ENCODE results near the gene ZFYVE9.

- TF ChIP-seq ZNF132 (tag by site-specific recombination; IDR thresholded peaks at IDR 0.05; ENCODE audit: borderline replicate concordance) (no peak), PRDM4 (tag by site-specific recombination; IDR thresholded peaks at IDR 0.05) (no peak), MYNN (tag by site-specific recombination; IDR thresholded peaks at IDR 0.05; ENCODE audit: borderline replicate concordance) (no peak), ZNF560 (tag by site-specific recombination; IDR thresholded peaks at IDR 0.05; ENCODE audit: borderline replicate concordance) (no peak), ZNF654 (tag by site-specific recombination; IDR thresholded peaks at IDR 0.05; ENCODE audit: low read depth) (no peak), CTCF (tag by site-specific recombination; IDR thresholded peaks at IDR 0.05) (no peak), HOXC10 (CRISPR knock-in tag; IDR thresholded peaks at IDR 0.05) (no peak), REST (tag by site-specific recombination; IDR thresholded peaks at IDR 0.05) (no peak), ZNF24 (tag by site-specific recombination; IDR thresholded peaks at IDR 0.05) (no peak), ZNF169 (tag by site-specific recombination; IDR thresholded peaks at IDR 0.05) (no peak), ZNF530 (tag by site-specific recombination; IDR thresholded peaks at IDR 0.05; ENCODE audit: low read depth) (no peak)
- TF ChIP-seq, protein P1, sequence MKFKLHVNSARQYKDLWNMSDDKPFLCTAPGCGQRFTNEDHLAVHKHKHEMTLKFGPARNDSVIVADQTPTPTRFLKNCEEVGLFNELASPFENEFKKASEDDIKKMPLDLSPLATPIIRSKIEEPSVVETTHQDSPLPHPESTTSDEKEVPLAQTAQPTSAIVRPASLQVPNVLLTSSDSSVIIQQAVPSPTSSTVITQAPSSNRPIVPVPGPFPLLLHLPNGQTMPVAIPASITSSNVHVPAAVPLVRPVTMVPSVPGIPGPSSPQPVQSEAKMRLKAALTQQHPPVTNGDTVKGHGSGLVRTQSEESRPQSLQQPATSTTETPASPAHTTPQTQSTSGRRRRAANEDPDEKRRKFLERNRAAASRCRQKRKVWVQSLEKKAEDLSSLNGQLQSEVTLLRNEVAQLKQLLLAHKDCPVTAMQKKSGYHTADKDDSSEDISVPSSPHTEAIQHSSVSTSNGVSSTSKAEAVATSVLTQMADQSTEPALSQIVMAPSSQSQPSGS (tag by site-specific recombination; IDR thresholded peaks at IDR 0.05; ENCODE audit: low read depth), result no peak
These were observed 96.6 kb downstream of the ZFYVE9 start for GRCh38 chr1:52238474-52238873.

Data from HEK293 (cell line).